ENCODE results near the gene AKAP6. TPM values are rescaled to one million over a fixed set of nuclear protein-coding genes. Genes with fewer than 3 reads are reported as not detected.

AKAP6 gene
- total and polyA plus RNA-seq, 2 of the 8 experiments (the other 6 are each of a cell fraction or from before 2014, with no cell fraction given) = 0.09 to 0.89 TPM

GRCh38 chr14:32802295-32802694, 473.2 kb downstream of the AKAP6 start (continued):
- TF ChIP-seq CHD7 (IDR thresholded peaks at IDR 0.05; ENCODE audit: insufficient replicate concordance, low read length) = no peak
- no peak for TF ChIP-seq CTBP2 (IDR thresholded peaks at IDR 0.05; ENCODE audit: borderline replicate concordance, insufficient read depth, insufficient read length, low read length)
- TF ChIP-seq E2F6 (IDR thresholded peaks at IDR 0.05) = no peak
- TF ChIP-seq ZNF274 (IDR thresholded peaks at IDR 0.05; ENCODE audit: borderline replicate concordance, extremely low read depth, low read length) = no peak
- no peak for TF ChIP-seq CHD1 (IDR thresholded peaks at IDR 0.05; ENCODE audit: low read depth, low read length)
- no peak for TF ChIP-seq SP1 (IDR thresholded peaks at IDR 0.05; ENCODE audit: low read depth, low read length)
- TF ChIP-seq PHF8 (conservative IDR thresholded peaks at IDR 0.05; ENCODE audit: low read depth, low read length) = no peak
- no peak for TF ChIP-seq SIRT6 (IDR thresholded peaks at IDR 0.05; ENCODE audit: low read length)
- TF ChIP-seq NANOG (IDR thresholded peaks at IDR 0.05; ENCODE audit: insufficient read depth, low read depth, low read length, poor library complexity, severe bottlenecking) = no peak
- TF ChIP-seq BCL11A (IDR thresholded peaks at IDR 0.05; ENCODE audit: low read depth in 2 of 2, low read length in 2 of 2) = no peak
- TF ChIP-seq NRF1 (IDR thresholded peaks at IDR 0.05; ENCODE audit: low read depth, low read length) = no peak
